Stimulated activated CD4-positive, alpha-beta T cell treated with anti-CD3 and anti-CD28 coated beads, Interleukin-4, amount 100 ng/mL, for 1 hour (primary cell): ENCODE results near the gene HSF5.

Source experiments
- DNase-seq: peaks from one replicate; pipeline ENCODE4 v3.0.0-alpha.2; 2020

HSF5 gene

DNA sequence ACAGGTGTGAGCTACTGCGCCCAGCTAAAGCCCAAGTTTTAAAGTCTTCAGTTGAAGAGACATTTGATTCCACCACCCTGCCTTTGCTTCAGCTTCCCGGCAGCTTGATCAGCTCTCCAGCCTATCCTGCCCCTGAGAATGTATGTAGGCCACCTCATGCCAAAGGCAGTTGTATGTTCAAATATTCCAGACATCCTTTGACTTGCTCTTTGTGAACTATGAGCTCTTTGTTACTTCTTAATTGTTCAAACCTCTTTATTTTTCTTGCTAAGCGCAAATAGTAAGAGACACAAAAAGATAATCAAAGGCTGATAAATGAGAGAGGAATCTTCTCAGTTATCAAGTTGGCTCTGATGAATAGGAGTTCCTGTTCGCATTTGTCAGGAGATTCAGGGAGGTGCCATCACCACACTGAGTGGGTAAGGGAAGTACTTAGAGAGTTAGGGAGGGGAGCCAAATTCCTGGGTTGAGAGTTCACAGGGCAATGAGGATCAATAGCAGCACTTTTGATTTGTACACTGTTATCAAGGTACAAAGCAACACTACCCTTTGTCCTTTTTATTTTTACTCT is 104.2 kb downstream of the HSF5 start:
- no peak for DNase-seq

GRCh38 chr17:58382872-58383242 is 105.4 kb downstream of the HSF5 start:
- no peak for DNase-seq

GRCh38 chr17:58382108-58382871 is 105.9 kb downstream of the HSF5 start:
- no peak for DNase-seq

DNA sequence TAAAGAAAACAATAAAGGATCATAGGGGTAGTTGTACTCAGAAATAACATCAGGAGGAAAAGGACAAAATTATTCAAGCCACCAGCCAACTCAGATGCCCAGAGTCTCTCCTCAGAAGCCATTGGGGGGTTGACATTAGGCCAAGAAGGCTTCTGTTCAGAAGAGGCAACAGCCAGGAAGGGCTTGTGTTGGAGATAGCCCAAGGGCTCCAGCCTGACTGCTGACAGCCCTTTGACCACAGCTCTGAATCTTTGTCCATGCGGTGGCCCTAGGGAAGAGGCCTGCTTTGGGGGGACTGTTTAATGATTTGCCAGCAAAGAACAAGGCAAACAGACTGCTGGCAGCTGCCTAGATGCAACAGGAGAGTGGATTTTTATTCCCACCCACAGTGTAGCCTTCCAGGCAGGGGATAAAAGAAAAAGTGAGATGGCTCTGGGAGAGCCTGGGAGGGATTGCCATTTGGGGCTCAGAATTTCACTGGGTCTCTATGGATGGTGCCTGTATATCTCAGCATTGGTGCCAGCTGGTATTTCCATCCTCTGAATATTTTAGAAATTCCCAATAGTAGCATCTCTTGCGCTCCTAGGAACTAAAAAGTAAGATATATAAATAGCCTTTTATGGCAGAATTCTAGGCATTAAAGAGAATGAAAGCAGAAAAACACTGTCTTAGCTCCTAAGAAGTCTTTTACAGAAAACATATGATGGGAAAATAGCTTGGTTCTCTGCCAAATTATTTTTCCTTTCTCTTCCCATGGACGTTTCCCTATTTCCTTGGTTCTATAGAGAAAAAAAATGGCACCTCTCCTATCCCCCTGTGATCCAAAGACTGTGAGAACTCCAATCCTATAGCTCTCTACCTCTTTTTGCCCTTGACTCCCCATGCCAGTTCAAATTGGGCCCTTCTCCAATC is 106.8 kb downstream of the HSF5 start:
- DNase-seq: no peak

DNA sequence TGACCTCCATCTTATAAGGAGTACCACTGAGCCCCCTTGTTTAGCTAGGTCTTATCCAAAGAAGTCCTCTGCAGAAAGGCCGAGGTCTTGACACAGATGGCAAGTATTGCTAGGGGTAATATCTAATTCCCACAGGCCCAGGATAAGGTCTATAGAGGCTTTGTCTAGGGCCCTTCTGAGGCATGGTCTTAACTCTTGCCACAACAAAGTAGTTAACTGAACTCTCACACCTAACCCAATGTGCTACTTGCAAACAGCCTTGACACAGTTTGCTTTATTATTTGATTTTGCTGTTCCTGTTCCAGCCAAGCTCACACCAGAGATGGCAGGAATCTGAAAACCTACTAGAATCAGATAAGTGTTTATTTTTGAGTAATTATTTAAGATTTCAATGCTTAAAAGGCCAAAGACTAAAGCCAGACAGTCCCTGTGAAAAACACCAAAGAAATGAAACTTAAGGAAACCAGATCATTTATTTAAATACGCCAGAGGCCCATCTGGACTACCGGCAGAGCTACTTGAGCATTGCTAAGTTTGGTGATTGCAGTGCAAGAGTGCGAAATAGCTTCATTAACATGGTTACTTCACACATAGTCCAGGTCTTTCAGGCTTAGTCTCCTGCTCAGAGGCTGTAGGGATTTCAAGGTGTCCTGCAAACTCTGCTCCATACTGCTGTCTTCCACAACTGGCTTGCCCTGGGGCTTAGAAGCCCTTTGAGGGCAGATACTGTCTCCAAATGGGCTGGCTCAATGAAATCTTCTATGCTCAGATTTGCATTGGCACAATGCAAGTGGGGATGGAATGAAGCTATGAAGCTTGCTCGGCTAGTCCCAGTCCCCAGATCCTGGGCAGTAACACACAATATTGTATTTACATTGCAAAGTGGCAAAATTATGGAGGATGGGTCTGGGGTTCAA is 107.7 kb downstream of the HSF5 start:
- DNase-seq: no peak

- DNase-seq: no peak
Measured at GRCh38 chr17:58379511-58379824, 108.7 kb downstream of the HSF5 start.

GRCh38 chr17:58378733-58379510 is 109.3 kb downstream of the HSF5 start:
- DNase-seq: no peak

DNA sequence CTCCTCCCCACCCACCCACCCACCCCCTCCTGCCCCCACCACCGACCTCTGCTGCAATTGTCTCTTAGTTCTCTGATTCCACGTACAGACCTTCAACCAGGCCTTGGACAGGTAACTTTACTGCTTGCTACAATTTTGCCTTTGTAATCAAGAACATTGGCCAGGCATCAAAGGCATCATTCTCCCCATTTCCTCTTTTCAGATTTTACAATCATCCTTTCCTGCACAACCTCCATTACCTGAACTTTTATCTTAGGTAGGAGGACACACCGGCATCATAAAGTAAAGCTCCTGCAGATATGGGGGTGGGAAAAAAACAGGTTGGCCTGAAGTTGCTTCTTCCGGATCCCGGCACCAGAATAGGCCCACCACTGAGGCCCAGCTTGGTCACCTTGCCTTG is 110.5 kb downstream of the HSF5 start:
- no peak for DNase-seq

- DNase-seq: no peak
Measured at GRCh38 chr17:58377093-58377601, 111.1 kb downstream of the HSF5 start.

- DNase-seq: no peak
Measured at GRCh38 chr17:58376472-58377000, 111.7 kb downstream of the HSF5 start.

GRCh38 chr17:58375811-58376210 is 112.4 kb downstream of the HSF5 start:
- DNase-seq: no peak

GRCh38 chr17:58375256-58375655 is 113.0 kb downstream of the HSF5 start:
- no peak for DNase-seq

DNA sequence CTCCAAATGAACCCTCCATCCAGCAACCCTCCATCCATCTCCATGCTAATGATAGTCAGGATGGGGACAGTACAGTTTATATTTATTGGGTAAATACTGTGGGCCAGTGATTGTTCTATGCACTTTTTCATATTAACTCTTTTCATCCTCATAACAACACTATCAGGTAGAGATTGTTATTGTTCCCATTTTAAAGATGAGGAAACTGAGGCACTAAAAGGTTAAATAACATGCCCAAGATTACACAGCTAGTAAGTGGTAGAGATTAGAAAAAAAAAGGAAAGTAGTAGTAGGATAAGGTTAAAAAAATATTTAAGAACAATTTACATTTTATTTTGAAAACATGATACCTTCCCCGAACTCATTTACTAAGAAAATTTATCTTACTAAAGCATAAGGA is 114.3 kb downstream of the HSF5 start:
- DNase-seq: no peak

DNA sequence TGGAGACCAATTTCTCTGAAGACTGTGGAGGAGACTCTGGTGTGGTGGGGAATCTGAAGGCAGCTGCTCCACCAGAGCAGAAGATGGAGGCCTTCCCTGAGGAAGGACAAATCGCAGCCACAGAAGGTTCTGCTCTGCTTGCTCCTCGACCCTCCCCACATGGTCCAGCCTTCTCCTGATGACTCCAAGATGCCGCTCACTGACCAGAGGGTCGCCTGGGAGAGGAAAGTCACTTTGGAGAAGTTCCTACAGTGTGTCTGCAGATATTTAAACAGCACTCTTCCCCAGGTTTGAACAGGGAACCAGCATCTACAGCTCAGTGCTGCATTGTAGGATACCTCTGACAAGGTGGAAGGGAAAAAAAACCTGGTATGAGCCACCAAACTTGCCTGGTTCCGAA is 115.2 kb downstream of the HSF5 start:
- no peak for DNase-seq

DNA sequence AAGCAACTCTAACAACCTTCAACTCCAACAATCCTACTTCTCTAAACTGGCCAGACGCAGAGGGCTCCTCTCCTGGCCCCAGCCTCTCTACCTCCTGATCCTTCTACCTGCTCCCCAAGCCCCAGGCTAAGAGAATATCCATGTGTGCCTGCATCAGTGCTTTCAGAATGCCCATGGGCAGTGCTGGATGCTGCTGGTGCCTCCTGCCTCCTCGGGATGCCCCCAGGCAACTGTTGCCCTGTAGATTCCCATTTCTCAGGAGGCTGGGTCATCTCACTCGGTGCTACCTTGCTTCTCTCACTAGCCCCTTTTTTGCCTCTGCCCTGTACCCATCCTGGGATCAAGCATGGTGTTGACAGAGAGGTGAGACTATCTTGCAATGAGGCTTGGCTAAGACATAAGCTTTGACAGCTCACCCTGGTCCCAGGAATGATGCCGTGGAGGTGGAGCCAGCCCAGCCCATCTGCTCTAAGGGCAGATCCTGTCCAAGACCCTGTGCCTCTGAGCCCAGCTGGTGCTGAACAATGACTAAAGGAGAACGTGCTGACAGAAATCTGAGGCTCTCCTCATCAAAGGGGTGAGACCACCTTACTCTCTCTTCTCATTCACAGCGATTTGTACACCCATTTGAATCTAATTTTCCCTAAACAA is 116.8 kb downstream of the HSF5 start:
- no peak for DNase-seq

DNA sequence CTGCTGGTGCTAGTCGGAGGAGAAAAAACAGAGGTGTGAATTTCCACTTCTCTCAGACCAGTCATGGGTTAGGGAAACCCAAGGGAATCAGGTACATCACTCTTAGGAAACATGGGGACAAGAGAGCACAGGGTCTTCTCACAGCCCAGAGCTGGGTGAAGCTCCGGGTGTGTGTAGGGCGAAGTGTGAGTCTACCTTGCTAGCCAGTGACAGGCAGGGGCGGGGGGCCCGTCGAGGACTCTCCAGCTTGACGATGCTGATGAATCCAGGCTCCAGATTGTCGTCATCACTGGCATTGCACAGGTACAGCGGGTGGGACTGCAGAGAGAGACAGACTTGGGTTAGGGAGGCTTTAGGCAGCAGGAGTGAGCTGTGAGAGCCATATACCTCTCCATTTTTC is 117.5 kb downstream of the HSF5 start:
- no peak for DNase-seq

DNA sequence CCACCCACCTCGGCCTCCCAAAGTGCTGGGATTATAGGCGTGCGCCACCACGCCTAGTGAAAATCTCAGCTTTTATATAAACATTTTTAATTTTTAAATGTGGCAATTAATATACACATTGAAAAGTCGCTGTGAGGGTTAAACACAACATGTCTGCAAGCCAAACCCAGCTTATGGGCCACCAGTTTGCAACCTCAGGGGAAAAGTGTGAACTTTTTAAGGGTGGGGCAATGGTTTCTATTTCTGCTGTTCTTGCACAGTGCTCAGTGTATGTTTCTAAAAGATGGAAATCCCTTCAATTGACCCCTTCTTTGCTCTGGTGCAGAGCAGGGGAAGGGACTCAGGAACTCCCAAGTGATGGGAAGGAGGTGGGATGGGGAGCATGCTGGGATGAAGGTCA is 117.9 kb downstream of the HSF5 start:
- no peak for DNase-seq
